CD4-positive, alpha-beta T cell treated with Interleukin-17A for 1 hour (primary cell): ENCODE data around the gene OLFM4.
"Not testable (repeated sequence)": the region's sequence is repeated elsewhere in the genome, so short reads cannot be mapped to it uniquely, and the experiment has no call there.

Experiments used
- DNase-seq: peaks from one replicate; pipeline ENCODE4 v3.0.0-alpha.2; 2020

Gene OLFM4, protein sequence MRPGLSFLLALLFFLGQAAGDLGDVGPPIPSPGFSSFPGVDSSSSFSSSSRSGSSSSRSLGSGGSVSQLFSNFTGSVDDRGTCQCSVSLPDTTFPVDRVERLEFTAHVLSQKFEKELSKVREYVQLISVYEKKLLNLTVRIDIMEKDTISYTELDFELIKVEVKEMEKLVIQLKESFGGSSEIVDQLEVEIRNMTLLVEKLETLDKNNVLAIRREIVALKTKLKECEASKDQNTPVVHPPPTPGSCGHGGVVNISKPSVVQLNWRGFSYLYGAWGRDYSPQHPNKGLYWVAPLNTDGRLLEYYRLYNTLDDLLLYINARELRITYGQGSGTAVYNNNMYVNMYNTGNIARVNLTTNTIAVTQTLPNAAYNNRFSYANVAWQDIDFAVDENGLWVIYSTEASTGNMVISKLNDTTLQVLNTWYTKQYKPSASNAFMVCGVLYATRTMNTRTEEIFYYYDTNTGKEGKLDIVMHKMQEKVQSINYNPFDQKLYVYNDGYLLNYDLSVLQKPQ

DNA sequence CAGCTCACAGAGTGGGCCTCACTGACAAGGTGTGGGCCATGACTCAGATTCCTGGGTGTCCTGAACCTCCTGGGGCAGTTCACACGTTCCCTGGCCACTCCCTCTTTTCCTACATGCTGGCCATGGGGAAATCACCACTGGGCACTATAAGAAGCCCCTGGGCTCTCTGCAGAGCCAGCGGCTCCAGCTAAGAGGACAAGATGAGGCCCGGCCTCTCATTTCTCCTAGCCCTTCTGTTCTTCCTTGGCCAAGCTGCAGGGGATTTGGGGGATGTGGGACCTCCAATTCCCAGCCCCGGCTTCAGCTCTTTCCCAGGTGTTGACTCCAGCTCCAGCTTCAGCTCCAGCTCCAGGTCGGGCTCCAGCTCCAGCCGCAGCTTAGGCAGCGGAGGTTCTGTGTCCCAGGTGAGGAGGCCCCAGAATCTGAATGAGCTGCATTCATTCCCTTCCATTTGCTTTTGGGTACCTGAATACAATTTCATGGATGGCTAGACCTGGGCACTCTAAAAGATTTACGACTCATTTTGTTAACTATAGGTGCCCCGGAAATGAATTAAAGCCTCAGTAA is at the start of gene OLFM4:
Gene OLFM4 (plus strand): TSS at position 177 of the 567 bp plus-strand sequence. CDS start 24 bp downstream, at position 201.
- no peak for DNase-seq

DNA sequence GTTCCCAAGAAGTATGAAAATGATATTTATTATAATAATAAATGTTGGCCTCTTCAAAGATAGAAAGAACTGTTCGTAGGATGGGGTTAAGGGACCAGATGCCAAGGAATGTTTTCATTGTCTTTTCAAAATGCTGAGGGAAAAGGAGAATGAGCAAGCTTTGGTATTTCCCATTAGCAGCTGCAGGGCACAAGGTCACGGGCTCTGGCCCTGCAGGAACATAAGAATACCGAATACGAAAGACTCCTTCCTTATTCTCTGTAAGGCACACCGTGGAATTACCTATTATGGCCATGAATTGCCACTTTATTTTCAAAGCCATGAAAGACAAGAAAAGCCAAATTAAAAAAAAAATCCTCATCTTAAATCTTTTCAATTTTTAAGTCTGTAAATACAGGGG is 49.6 kb upstream of the OLFM4 start:
- DNase-seq, result no peak

DNA sequence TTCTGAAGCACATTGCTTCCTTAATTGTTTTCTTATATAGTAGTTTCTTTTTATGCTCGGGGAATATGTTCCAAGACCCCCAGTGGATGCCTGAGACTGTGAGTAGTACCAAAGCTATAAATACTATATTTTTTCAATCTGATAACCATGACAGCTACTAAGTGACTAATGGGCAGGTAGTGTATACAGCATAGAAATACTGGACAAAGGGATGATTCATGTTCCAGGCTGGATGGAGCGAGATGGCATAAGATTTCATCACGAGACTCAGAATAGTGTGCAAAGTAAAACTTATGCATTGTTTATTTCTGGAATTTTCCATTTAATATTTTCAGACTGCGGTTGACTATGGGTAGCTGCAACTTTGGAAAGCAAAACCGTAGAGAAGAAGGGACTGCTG is 47.9 kb upstream of the OLFM4 start:
- DNase-seq, result no peak

DNA sequence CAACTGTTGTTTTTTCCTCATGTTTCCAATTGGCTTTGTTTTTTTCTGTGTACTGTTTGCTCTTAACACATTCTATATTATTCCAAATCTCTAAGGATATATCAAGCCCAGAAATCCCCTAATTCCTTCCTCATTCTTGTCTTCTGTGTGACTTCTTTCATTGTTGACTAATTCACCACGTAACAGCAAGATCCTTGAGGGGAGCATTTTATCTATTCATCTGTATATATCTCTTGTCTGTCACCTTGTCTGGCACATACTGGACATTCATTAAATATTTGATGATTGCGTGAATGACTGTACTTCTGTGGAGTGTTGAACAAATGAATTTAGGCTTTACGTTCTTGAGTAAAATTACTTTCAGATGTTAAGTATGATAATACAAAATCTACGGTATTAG is 44.8 kb upstream of the OLFM4 start:
- no peak for DNase-seq

DNA sequence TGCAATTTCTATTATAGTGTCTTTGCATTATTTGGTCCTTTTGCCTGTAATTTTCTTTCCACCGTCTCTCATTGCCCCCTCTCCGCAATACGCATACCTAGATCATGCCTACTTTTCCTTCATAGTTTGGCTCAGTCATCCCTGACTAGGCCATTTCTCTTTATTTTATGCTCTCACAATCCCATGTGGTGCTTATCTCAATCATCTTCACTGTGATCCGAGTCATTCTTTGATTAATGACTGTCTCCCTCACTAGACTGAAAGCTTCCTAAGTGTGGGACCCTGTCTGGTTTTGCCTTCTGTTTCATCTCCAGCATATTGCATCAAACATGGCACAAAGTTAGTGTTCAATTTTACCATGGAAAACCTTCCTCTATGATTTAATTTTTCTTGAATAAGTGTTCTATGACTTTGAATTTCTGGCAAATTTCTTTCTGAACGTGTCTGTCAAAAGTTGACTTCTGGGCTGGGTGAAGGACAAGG is 43.7 kb upstream of the OLFM4 start:
- DNase-seq, result no peak

DNA sequence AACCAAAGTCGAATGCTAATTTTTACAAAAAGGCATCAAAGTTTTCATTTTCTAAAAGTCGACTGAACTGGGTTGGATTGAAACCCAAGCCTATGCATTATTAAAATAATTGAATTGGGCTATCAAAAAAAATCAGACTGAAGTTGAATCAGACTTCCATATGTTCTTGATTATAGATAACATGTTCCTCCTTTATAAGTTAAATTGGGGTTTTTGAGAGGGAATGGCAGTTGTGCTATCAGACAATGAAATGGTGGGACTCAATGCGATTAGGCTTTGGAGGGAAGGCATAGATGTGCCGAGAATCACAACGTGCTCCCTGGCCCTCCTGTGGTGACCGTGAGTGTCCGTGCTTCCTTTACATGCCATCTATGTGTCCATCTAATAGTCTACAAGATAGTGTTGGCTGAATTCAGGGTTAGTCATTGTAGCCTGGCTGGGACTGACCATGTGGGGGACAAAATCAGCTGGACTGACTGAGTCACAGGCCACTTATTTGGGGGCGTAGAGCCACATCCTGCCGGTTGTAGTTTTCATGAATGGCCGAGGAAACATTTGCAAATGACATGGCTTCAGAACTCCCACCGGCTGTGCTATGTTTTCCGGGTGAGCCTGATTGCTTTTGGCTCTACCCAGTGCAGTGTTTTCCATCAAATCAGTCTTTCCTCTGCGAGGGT is 37.1 kb upstream of the OLFM4 start:
- DNase-seq, result no peak

DNA sequence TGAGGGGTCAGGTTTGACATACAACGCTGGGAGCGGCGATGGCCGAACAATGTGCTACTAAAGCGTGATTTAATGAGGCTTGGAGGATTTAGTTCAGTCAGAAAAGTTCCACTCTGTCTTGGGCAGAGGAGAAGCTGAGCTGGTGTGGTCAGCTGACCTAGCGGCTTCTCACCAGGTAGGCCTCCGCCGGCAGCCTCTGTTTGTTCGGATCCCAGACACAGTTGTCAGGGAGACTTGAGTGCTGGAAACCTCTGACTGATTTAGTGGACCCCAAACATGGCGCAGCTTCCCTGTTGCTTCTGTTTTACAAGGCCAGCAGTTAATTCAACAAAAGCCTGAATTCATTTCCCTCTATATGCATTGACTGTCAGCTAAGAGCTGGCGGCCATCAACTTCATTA is 36.5 kb upstream of the OLFM4 start:
- DNase-seq, result no peak

DNA sequence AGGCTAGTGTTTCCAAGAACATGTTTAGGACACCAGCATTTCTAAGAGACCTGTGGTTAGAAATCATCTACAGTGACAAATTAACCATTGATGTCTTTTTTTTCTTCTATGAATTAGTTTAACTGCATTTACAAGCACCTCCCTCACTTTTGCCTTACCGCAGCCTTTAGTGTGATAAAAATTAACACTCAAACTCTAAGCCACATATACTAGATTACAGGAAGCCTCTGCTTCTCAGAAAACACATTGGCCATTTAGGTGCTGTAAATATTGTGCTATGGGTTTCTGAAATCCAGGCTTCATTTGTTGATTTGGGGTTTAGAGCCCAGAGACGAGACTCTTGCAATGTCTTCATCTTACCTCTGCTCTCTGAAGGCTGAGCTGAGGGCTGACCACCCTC is 34.6 kb upstream of the OLFM4 start:
- DNase-seq, result no peak

DNA sequence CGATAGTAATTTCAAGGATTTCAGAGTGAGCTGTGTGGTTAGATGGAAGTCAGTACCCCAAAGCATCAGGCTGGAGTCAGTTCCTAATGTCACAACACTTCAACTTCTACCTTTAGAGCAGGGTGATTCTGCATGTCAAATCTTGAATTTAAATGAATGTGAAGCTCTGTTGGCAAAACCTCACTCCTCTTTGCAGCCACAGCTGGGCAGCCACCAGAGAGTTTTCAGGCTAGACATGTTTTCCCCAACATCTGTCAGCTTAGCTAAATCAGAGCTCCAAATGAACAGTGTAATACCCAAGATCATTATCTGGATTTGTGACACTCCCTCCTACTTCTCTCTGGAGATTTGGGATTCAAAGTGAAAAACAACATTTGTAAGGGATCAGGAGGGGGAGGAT is 33.7 kb upstream of the OLFM4 start:
- no peak for DNase-seq

DNA sequence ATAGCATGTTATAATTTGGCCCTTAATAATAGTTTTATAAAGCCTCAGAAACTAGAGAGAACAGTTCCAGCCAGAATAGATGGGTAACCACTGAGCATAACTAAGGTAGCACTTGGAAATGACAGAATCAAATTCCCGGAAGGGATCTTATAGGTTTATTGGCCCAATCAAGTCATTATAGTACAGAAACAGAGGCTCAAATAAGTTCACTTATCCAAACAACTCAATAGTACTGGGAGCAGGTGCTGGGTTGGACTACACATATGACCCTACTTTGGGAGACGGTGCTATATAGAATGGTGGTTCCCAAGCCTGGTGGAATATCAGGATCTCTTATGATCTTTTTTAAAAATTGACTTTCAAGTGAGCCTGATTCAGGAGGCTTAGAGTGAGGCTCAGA is 32.7 kb upstream of the OLFM4 start:
- no peak for DNase-seq

DNA sequence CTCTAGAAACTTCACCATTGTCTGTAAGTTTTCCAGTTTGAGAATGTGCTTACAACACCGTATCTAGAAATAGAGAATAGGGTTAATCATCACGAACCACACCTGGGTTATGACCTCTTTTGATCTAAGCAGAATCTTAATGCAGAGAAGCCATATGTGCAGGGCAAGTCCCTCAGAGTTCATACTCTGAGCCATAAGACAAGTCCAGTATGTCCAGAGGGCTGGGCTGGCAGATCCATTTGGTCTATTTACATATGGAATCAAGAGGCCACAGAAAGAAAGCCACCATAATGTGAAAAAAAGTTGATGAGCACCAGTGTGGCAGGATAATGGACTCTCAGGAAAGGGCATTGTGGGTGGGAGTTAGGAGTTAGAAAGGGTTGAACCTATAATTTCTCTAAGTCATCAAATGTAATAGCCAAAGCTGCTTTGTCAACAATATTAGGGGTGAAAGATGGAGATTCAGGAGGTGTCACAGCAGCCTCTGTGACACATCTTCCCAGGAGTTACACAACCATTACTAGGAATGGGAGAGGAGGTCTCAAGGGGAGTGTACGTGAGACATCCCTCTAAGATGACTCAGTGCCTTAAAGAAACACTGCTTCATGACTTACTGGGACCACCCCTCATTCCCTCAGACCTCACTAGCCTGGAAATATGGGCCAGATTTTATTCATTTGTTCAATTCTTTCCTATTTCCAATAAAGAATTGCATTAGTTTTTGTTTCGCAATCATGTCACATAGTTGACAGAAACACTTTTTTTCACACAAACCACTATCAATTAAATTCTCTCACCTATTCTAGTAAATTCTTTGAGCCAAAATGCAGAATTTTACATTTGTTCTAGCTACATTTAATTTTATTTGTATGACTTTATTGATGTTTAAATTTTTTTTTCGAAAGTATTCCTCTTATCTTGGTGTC is 30.4 kb upstream of the OLFM4 start:
- no peak for DNase-seq

DNA sequence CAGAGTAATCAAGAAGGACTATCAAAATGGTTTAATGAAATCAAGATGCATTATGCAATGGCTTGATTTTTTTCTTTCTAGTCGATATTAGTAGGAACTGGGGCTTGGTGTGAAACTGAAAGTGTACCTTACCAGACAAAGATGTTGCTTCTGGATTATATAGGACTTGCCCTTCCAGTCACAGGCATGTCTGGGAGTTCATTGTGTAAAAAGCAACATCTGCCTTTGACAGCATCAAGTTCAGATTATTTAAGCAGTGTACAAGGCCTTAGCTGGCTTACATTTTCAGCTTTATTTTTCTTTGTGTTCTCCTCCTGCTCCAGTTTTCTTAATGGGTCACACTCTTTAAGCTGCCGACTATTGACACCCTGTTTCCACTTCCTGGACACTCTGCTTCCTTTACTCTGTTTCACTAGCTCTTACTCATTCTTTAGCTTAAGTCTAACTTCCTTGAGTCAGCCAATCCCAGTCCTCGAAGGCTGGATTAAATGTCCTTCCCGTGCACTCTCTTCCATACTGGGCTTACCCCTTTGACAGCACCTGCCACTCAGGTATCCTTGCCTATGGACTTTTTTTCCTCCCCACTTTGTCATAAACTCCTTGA is 29.4 kb upstream of the OLFM4 start:
- no peak for DNase-seq

DNA sequence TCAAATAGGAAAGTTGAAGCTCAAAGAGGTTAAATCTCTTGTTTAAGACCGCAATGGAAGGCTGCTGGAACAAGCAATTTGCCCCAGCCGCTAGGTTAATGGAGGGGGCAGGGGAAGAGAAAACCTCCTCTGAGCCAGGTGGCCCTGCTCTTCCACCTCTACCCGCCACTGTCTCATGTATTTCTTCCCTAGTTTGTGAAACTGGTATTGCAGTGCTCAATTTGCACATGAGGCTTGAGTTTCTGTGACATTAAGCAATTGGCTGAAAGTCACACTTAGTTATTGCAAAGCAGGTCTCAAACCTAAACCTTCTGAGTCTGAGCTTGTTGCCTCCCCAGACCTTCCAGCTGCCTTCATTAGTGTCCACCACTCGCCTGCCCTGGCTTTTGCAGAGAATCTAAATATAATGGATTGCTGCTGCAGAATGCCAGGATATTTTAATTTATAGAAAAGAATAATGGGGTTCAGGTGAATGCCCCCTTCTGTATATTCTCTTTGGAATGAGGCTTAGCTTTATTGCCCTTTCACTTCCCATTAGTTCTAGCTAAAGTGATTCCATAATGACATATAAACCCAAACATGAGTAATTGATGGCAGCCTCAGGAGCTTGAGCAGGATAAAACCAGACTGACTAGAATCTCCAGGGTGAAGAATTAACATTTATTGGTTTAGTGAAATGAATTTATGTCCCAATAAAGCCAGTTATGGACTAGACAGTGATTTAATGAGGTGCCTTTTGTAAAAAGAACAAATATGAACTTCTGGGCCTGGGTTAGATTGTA is 27.0 kb upstream of the OLFM4 start:
- no peak for DNase-seq

DNA sequence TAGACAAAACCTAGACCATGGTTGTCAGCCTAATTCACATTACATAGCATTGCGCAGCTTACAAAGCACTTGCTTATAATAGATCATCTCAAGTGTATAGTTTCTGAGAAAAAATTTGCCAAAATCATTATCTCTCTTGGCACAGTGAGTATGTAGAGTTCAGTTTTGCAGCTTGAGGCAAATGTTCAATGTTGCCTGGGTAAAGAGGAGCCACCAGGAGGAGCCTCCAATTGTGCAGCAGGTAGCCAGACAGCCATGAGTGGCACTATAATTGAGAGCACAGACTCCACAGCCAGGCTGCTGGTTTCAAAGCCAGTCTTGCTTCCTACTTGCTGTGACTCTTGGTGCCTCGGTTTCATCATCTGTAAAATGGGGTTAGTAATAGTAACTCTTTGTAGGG is 24.0 kb upstream of the OLFM4 start:
- DNase-seq, result no peak

DNA sequence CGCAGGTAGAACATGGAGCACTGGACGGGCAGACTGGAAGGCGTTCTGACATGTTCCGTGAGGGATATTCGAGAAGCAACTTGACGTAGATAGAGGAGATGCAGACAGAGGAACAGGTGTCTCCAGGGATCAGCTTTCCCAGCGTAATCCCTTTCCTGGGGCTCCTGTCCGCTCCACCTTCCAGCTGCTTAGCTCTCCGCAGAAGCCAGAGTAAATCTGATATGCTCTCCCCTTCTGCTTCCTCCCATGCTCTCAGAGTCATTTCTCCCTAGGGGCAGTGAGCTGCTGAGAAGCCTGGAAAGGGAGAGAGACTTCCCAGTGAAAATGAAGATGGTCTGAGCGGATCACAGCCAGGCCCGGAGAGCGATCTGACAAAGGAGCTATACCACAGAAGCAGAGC is 23.0 kb upstream of the OLFM4 start:
- DNase-seq, result no peak

DNA sequence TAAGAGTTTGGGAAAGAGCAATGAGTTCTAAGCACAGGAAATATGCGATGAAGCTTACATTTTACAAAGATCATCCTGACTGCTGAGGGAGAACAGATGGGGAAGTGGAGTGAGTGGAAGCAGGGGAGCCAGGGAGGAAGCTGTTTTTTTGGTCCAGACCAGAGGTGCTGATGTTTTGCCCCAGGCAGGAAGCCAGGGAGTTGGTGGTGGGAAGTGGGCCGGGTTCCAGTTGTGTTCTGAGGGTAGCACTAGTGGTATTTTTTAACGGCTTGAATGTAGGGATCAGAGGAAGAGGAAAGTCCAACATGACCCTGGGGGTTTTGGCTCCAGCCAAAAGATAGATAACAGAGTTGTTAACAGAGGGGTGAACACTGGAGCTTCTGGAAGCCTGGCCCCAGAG is 20.7 kb upstream of the OLFM4 start:
- no peak for DNase-seq

DNA sequence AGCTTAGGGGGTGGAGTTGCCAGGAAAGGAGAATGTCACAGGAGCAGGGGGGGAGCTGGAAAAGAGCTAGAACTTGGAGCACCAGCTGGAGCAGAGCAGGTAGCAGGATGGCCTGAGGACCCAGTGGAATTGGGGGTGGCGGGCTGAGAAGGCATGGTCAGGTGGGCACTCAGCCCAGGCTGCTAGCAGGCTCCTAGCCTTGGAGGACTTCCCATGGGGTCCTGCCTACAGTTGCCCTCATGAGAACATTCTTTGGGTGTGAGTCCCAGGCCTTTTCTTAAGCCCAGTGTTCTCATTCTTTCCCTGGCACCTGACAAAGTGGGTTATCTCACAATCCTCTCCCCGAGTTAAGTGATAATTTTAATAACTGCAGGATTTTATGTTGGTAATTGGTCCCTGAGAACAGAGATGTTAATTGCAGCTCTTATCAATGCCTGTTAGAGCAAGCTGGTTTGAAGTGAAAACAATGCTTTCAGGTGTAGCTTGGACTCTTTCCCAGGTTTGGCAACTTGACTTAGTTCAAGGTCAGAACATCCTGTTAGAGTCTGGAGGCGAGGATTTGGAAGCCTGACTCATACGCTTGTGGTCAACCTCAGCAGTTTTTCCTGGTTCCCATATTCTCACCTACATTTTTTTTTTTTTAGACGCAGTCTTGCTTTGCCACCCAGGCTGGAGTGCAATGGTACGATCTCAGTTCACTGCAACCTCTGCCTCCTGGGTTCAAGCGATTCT is 18.1 kb upstream of the OLFM4 start:
- DNase-seq, result no peak

DNA sequence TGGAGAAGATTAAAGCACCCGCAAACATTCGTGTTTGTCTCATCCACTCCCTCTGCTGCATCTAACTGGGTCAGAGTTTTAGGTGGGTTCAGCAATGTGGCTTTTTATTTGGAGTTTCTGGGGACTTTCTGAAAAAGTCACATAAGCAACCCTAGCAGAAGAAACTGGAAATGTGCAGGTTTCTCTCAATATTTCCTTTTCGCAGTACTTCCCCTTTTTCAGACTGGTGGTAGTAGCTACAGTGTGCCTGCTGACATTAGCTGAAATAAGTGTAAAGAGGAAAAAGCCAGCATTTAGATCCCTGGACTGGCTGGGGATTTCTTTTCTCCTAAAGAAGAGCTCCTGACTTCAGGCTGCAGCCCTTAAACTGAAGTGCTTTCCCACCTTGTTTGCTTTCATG is 15.9 kb upstream of the OLFM4 start:
- DNase-seq, result no peak

DNA sequence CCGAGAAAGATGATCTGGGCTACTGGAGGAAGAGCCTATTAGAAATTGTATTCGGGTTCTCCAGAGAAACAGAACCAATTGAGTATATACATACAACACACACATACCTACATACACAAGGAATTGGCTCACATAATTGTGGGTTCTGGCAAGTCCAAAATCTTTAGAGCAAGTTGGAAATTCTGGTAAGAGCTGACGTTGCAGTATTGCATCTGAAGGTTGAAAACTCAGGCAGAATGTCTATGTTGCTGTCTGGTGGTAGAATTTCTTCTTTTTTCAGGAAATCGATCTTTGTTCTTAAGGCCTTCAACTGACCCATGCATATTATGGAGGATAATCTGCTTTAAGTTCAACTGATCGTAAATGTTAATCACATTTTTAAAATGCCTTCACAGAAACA is 15.5 kb upstream of the OLFM4 start:
- DNase-seq, result no peak

DNA sequence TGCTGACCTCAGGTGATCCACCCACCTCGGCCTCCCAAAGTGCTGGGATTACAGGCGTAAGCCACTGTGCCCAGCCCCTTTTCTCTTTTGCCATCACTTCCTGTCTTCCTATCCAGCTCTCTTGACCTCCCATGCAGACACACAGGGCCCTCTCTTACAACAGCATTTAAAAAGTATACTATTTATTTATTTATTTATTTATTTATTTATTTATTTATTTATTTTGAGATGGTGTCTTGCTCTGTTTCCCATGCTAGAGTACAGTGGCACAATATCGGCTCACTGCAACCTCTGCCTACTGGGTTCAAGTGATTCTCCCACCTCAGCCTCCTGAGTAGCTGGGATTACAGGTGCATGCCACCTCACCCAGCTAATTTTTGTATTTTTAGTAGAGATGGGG is 14.6 kb upstream of the OLFM4 start:
- not testable (repeated sequence) for DNase-seq
